K562 (cell line): ENCODE measurements around the gene TMEM129. TPM values are rescaled to one million over a fixed set of nuclear protein-coding genes. Genes with fewer than 3 reads are reported as not detected.

Experiments
- ATF1 ChIP-seq, 2 experiments: fragments of 450-650 bp in 1 of 2; IDR thresholded peaks; 2 replicates each; pipeline ENCODE4 v1.6.1; 2016; ENCODE audit warnings: missing compliant biosample characterization in 1 of 2, missing genetic modification characterization in 1 of 2
- BACH1 ChIP-seq: fragments of 200-800 bp; sonication (Bioruptor generic); IDR thresholded peaks from 2 replicates; pipeline ENCODE4 v1.6.1; 2016; ENCODE audit warnings: missing genetic modification characterization, missing compliant biosample characterization
- FOXK2 ChIP-seq, 2 experiments: fragments of 450-650 bp; IDR thresholded peaks in 1 of 2; conservative IDR thresholded peaks in 1 of 2; 2 replicates each; pipeline ENCODE4 v1.6.1; 2016; ENCODE audit warnings: low read depth in 2 of 2, mild to moderate bottlenecking in 1 of 2
- GATAD2A ChIP-seq: fragments of 450-650 bp; IDR thresholded peaks from 2 replicates; pipeline ENCODE4 v1.6.1; 2017
- HNRNPLL ChIP-seq: fragments of 200-400 bp; formaldehyde crosslinking; IDR thresholded peaks from 2 replicates; pipeline ENCODE4 v1.6.1; 2017; ENCODE audit warnings: low read length, low read depth, mild to moderate bottlenecking; ENCODE audit not compliant: poor library complexity, severe bottlenecking
- KLF16 ChIP-seq: IDR thresholded peaks from 2 replicates; pipeline ENCODE4 v1.6.1; 2016; ENCODE audit warnings: antibody characterized with exemption
- LEF1 ChIP-seq: fragments of 450-650 bp; IDR thresholded peaks from 2 replicates; pipeline ENCODE4 v1.6.1; 2016; ENCODE audit warnings: mild to moderate bottlenecking
- NFE2L1 ChIP-seq: fragments of 450-650 bp; IDR thresholded peaks from 2 replicates; pipeline ENCODE4 v1.6.1; 2016; ENCODE audit warnings: missing genetic modification characterization, low read depth, mild to moderate bottlenecking, missing compliant biosample characterization, moderate library complexity, borderline replicate concordance
- NFIC ChIP-seq: fragments of 450-650 bp; IDR thresholded peaks from 2 replicates; pipeline ENCODE4 v1.6.1; 2017; ENCODE audit warnings: mild to moderate bottlenecking, inconsistent platforms
- SMAD2 ChIP-seq: fragments of 150-350 bp; IDR thresholded peaks from 2 replicates; pipeline ENCODE4 v1.6.1; 2014; ENCODE audit warnings: low read depth, mild to moderate bottlenecking, low read length
- STAT5A ChIP-seq: IDR thresholded peaks from 2 replicates; pipeline ENCODE4 v1.6.1; 2012; ENCODE audit warnings: low read length, inconsistent platforms, borderline replicate concordance
- ZNF23 ChIP-seq: fragments of 250-450 bp; sonication (Bioruptor Pico); IDR thresholded peaks from 2 replicates; pipeline ENCODE4 v1.4.0; 2020; ENCODE audit warnings: mild to moderate bottlenecking
- ZNF347 ChIP-seq: fragments of 450-650 bp; formaldehyde crosslinking; IDR thresholded peaks from 2 replicates; pipeline ENCODE4 v1.4.0; 2020; ENCODE audit warnings: low read depth, mild to moderate bottlenecking, moderate library complexity
- ZNF79 ChIP-seq: fragments of 250-450 bp; sonication (Bioruptor Pico); IDR thresholded peaks from 2 replicates; pipeline ENCODE4 v1.4.0; 2020; ENCODE audit warnings: low read depth, mild to moderate bottlenecking, moderate library complexity
- polyA plus RNA-seq, 8 experiments: library from polyadenylated mRNA; depleted of rRNA in 4 of 8; stranded (reverse) in 5 of 8; unstranded in 3 of 8; fragments of >200 nt; fragmentation: Nextera tagmentation in 2 of 8; fragmentation: Illumina TruSeq in 1 of 8; extraction: Ambion mirVana in 2 of 8; extraction: Trizol in 1 of 8; gene quantifications; 2 replicates each; pipeline versions ENCODE4 v1.2.1 to v1.2.3, GENCODE V29; 2011 to 2014; ENCODE audit warnings: inconsistent platforms in 1 of 8, missing spikeins in 1 of 8
- total RNA-seq, 7 experiments: library from RNA; depleted of rRNA in 6 of 7; stranded (reverse); fragments of >200 nt in 6 of 7; fragmentation: Illumina TruSeq in 2 of 7; extraction: Trizol in 2 of 7; gene quantifications; 2 replicates each; pipeline versions ENCODE4 v1.2.1 to v1.2.3, GENCODE V29; 2011 to 2021; ENCODE audit warnings: low replicate concordance in 1 of 7
- TF ChIP-seq, protein P1 (sequence below): fragments of 250-450 bp; sonication (Bioruptor Pico); IDR thresholded peaks from 2 replicates; pipeline ENCODE4 v1.4.0; 2020; ENCODE audit warnings: mild to moderate bottlenecking, moderate library complexity
- TF ChIP-seq, protein P2 (sequence below): fragments of 450-650 bp; IDR thresholded peaks from 2 replicates; pipeline ENCODE4 v1.6.1; 2016; ENCODE audit warnings: low read depth
- TF ChIP-seq, protein P3 (sequence below): fragments of 250-450 bp; sonication (Bioruptor Pico); IDR thresholded peaks from 2 replicates; pipeline ENCODE4 v1.8.0; 2021; ENCODE audit warnings: moderate library complexity, mild to moderate bottlenecking, inconsistent platforms

Gene TMEM129
- total and polyA plus RNA-seq, 9 of the 15 experiments (the other 6 are each of a cell fraction or from before 2014, with no cell fraction given) = 0.34 to 47.2 (median 18.8) TPM

DNA sequence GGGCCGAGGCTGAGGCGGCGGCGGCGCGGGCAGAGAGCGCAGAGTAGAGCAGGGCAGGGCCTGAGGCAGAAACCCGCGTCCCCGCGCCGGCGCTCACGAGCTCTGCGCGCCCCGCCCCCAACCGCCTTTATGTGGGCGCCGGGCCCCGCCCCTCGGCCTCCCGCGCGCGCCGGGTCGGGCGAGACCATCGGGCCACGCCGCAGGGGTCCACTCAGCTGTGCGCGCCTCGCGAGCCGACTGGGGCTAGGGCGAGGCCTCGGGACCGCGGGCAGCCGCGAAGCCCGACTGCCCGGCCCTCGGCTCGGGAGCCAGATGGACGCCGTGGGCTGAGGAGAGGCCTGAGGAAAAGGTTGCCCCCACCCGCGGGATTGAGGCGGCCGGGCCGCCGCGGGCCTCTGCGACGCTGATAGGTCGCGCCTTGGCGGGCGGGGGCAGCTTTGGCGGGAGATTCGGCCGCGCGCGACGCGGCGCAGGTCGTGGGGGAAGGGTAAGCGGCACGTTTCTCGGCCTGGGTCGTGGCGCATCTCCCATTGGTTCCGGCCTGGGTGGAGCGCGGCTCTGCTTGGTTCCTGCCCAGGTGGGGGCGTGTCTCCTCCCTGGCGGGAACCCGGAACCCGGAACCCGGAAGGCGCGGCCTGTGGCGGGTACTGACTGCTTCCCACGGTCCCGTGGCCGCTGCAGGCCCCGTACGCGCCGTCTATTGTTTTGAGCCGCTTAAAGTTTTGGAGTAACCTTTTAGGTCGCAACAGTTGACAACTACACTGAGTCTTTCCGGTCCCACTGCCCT, 8.7 kb downstream of the TMEM129 start, which contains the start of gene SLBP (continued):
- TF ChIP-seq, protein P1, sequence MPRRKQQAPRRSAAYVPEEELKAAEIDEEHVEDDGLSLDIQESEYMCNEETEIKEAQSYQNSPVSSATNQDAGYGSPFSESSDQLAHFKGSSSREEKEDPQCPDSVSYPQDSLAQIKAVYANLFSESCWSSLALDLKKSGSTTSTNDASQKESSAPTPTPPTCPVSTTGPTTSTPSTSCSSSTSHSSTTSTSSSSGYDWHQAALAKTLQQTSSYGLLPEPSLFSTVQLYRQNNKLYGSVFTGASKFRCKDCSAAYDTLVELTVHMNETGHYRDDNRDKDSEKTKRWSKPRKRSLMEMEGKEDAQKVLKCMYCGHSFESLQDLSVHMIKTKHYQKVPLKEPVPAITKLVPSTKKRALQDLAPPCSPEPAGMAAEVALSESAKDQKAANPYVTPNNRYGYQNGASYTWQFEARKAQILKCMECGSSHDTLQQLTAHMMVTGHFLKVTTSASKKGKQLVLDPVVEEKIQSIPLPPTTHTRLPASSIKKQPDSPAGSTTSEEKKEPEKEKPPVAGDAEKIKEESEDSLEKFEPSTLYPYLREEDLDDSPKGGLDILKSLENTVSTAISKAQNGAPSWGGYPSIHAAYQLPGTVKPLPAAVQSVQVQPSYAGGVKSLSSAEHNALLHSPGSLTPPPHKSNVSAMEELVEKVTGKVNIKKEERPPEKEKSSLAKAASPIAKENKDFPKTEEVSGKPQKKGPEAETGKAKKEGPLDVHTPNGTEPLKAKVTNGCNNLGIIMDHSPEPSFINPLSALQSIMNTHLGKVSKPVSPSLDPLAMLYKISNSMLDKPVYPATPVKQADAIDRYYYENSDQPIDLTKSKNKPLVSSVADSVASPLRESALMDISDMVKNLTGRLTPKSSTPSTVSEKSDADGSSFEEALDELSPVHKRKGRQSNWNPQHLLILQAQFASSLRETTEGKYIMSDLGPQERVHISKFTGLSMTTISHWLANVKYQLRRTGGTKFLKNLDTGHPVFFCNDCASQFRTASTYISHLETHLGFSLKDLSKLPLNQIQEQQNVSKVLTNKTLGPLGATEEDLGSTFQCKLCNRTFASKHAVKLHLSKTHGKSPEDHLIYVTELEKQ (CRISPR knock-in tag) = no peak
- TF ChIP-seq SMAD2 (no peak), ZNF23 (CRISPR knock-in tag) (no peak), ATF1 (CRISPR knock-in tag; IDR thresholded peaks at IDR 0.05) (peak; percentile 32; the same call in 1 of the 2 replicates), ATF1 (tag; IDR thresholded peaks at IDR 0.05) (peak; percentile 95), KLF16 (peak; percentile 22; the same call in 1 of the 2 replicates), FOXK2 (conservative IDR thresholded peaks at IDR 0.05 in 1 of 2, IDR thresholded peaks at IDR 0.05 in 1 of 2; ENCODE audit: low read depth in 2 of 2) (peak; percentile 80 to 97), LEF1 (peak; percentile 68), STAT5A (no peak), NFIC (peak; percentile 80), ZNF79 (no peak), GATAD2A (no peak; the same call in 1 of the 2 replicates), ZNF347 (CRISPR knock-in tag) (no peak), BACH1 (tag) (no peak), HNRNPLL (no peak), NFE2L1 (tag) (no peak)
- TF ChIP-seq, protein P2, sequence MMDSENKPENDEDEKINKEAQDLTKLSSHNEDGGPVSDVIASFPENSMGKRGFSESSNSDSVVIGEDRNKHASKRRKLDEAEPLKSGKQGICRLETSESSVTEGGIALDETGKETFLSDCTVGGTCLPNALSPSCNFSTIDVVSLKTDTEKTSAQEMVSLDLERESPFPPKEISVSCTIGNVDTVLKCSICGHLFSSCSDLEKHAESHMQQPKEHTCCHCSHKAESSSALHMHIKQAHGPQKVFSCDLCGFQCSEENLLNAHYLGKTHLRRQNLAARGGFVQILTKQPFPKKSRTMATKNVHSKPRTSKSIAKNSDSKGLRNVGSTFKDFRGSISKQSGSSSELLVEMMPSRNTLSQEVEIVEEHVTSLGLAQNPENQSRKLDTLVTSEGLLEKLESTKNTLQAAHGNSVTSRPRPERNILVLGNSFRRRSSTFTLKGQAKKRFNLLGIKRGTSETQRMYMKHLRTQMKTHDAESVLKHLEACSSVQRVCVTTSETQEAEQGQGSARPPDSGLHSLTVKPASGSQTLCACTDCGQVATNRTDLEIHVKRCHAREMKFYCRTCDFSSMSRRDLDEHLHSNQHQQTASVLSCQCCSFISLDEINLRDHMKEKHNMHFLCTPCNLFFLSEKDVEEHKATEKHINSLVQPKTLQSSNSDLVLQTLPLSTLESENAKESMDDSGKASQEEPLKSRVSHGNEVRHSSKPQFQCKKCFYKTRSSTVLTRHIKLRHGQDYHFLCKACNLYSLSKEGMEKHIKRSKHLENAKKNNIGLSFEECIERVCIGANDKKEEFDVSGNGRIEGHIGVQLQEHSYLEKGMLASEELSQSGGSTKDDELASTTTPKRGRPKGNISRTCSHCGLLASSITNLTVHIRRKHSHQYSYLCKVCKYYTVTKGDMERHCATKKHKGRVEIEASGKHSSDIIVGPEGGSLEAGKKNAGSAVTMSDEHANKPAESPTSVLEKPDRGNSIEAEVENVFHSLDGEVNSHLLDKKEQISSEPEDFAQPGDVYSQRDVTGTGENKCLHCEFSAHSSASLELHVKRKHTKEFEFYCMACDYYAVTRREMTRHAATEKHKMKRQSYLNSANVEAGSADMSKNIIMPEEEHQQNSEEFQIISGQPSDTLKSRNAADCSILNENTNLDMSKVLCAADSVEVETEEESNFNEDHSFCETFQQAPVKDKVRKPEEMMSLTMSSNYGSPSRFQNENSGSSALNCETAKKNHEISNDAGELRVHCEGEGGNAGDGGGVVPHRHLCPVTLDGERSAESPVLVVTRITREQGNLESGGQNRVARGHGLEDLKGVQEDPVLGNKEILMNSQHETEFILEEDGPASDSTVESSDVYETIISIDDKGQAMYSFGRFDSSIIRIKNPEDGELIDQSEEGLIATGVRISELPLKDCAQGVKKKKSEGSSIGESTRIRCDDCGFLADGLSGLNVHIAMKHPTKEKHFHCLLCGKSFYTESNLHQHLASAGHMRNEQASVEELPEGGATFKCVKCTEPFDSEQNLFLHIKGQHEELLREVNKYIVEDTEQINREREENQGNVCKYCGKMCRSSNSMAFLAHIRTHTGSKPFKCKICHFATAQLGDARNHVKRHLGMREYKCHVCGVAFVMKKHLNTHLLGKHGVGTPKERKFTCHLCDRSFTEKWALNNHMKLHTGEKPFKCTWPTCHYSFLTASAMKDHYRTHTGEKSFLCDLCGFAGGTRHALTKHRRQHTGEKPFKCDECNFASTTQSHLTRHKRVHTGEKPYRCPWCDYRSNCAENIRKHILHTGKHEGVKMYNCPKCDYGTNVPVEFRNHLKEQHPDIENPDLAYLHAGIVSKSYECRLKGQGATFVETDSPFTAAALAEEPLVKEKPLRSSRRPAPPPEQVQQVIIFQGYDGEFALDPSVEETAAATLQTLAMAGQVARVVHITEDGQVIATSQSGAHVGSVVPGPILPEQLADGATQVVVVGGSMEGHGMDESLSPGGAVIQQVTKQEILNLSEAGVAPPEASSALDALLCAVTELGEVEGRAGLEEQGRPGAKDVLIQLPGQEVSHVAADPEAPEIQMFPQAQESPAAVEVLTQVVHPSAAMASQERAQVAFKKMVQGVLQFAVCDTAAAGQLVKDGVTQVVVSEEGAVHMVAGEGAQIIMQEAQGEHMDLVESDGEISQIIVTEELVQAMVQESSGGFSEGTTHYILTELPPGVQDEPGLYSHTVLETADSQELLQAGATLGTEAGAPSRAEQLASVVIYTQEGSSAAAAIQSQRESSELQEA = no peak
- TF ChIP-seq, protein P3, sequence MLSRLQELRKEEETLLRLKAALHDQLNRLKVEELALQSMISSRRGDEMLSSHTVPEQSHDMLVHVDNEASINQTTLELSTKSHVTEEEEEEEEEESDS (CRISPR knock-in tag) = no peak
